Measurements from ENCODE around the gene PPARD. TPM values are rescaled to one million over a fixed set of nuclear protein-coding genes. Genes with fewer than 3 reads are reported as not detected.

PPARD gene
- total RNA-seq, 6 experiments from 2014 or later = 39.0 to 46.4 (median 41.2) TPM

GRCh38 chr6:35296931-35297600 lies 45.3 kb upstream of the PPARD start:
- H3K9me3 Mint-ChIP-seq = no peaks in the 10 kb centered on the region
- peak overlapping the region; percentile 40 for H3K27ac Mint-ChIP-seq
- H3K4me3 Mint-ChIP-seq = peak overlapping the region; percentile 53
- no peaks in the 10 kb centered on the region for H3K27me3 Mint-ChIP-seq (ENCODE audit: insufficient read depth)
- DNase-seq = no peak
- TF ChIP-seq CTCF (IDR thresholded peaks at IDR 0.05) = no peak
- peaks cover 12% of the 10 kb centered on the region for H3K4me1 Mint-ChIP-seq (ENCODE audit: low read depth)
- H3K36me3 Mint-ChIP-seq (ENCODE audit: low read depth) = peaks cover 6% of the 10 kb centered on the region; the same call in 1 of the 2 replicates

GRCh38 chr6:35297601-35298481 lies 44.5 kb upstream of the PPARD start, which contains the start of gene DEF6:
Gene DEF6, plus strand, starts transcription at chr6:35297818. Its CDS starts 39 bp downstream, at chr6:35297857.
- H3K4me3 Mint-ChIP-seq = peak within 1 kb of the TSS; percentile 53

GRCh38 chr6:35298625-35299140 lies 43.7 kb upstream of the PPARD start:
- no peak for DNase-seq
- no peak overlapping the region; the same call in 1 of the 2 replicates for H3K4me3 Mint-ChIP-seq

More at GRCh38 chr6:35297601-35298481, 44.5 kb upstream of the PPARD start, which contains the start of gene DEF6:
- H3K27ac Mint-ChIP-seq = peak within 1 kb of the TSS; percentile 40
- H3K36me3 Mint-ChIP-seq (ENCODE audit: low read depth) = peaks cover 6% of the 10 kb centered on the region; the same call in 1 of the 2 replicates
- TF ChIP-seq CTCF (IDR thresholded peaks at IDR 0.05) = peak; percentile 77
- no peaks in the 10 kb centered on the region for H3K9me3 Mint-ChIP-seq
- H3K27me3 Mint-ChIP-seq (ENCODE audit: insufficient read depth) = no peaks in the 10 kb centered on the region
- DNase-seq = peak; percentile 82
- peaks cover 18% of the 10 kb centered on the region for H3K4me1 Mint-ChIP-seq (ENCODE audit: low read depth)

GRCh38 chr6:35299674-35300073 lies 42.7 kb upstream of the PPARD start:
- no peak for DNase-seq
- Mint-ChIP-seq H3K27me3 (ENCODE audit: insufficient read depth) (no peaks in the 10 kb centered on the region), H3K27ac (no peak overlapping the region), H3K4me1 (ENCODE audit: low read depth) (peaks cover 25% of the 10 kb centered on the region), H3K36me3 (ENCODE audit: low read depth) (no peaks in the 10 kb centered on the region), H3K9me3 (no peaks in the 10 kb centered on the region), H3K4me3 (no peak overlapping the region)
- no peak for TF ChIP-seq CTCF (IDR thresholded peaks at IDR 0.05)

More at GRCh38 chr6:35298625-35299140, 43.7 kb upstream of the PPARD start:
- no peak for TF ChIP-seq CTCF (IDR thresholded peaks at IDR 0.05)
- Mint-ChIP-seq H3K9me3 (no peaks in the 10 kb centered on the region), H3K36me3 (ENCODE audit: low read depth) (peaks cover 6% of the 10 kb centered on the region; the same call in 1 of the 2 replicates), H3K27ac (no peak overlapping the region), H3K4me1 (ENCODE audit: low read depth) (peaks cover 25% of the 10 kb centered on the region), H3K27me3 (ENCODE audit: insufficient read depth) (no peaks in the 10 kb centered on the region)

- no peaks in the 10 kb centered on the region for H3K9me3 Mint-ChIP-seq
- no peaks in the 10 kb centered on the region for H3K36me3 Mint-ChIP-seq (ENCODE audit: low read depth)
- no peaks in the 10 kb centered on the region for H3K27me3 Mint-ChIP-seq (ENCODE audit: insufficient read depth)
- no peak for DNase-seq
- peaks cover 25% of the 10 kb centered on the region for H3K4me1 Mint-ChIP-seq (ENCODE audit: low read depth)
- H3K27ac Mint-ChIP-seq = no peak overlapping the region
- TF ChIP-seq CTCF (IDR thresholded peaks at IDR 0.05) = no peak
- no peak overlapping the region for H3K4me3 Mint-ChIP-seq
These were observed 41.5 kb upstream of the PPARD start for GRCh38 chr6:35300848-35301247.

Measured in HFFc6 (cell line).